ENCODE data around the gene CHCHD10. TPM values are rescaled to one million over a fixed set of nuclear protein-coding genes. Genes with fewer than 3 reads are reported as not detected.

Gene CHCHD10
- total and polyA plus RNA-seq, 2 of the 8 experiments (the other 6 are each of a cell fraction or from before 2014, with no cell fraction given): 58.3 to 94.5 TPM

- Histone ChIP-seq H3K4me2 (ENCODE audit: insufficient read depth in 1 of 2, low read depth in 2 of 2, low read length in 2 of 2) (no peak overlapping the region), H2BK15ac (ENCODE audit: low read length) (no peak overlapping the region), H3K18ac (ENCODE audit: extremely low read depth, low read length) (no peak overlapping the region), H3K14ac (ENCODE audit: insufficient read length) (no peak overlapping the region), H4K5ac (ENCODE audit: insufficient read length, low read depth, low read length) (no peak overlapping the region), H4K91ac (replicated peaks; ENCODE audit: insufficient read length, low read length) (peak overlapping the region; percentile 46), H3K23ac (ENCODE audit: insufficient read length) (no peak overlapping the region), H3K4me1 (replicated peaks in 1 of 4; ENCODE audit: control insufficient read depth in 3 of 4, insufficient read depth in 4 of 4, low read length in 3 of 4) (peaks cover 0 to 6% (median 2%) of the 10 kb centered on the region in 4 experiments; a peak in 4 of 7 replicates), H3K4me3 (ENCODE audit: extremely low read depth in 1 of 4, insufficient read depth in 2 of 4, low read depth in 3 of 4, low read length in 4 of 4) (no peak overlapping the region), H3K79me2 (ENCODE audit: control insufficient read depth in 1 of 2, insufficient read depth in 2 of 2, low read length in 2 of 2) (no peaks in the 10 kb centered on the region), H2BK12ac (ENCODE audit: low read depth, low read length) (no peak overlapping the region), H3K56ac (replicated peaks; ENCODE audit: insufficient read length, low read depth, low read length) (no peak overlapping the region), H3K27me3 (replicated peaks in 1 of 4; ENCODE audit: control insufficient read depth in 3 of 4, extremely low read depth in 1 of 4, insufficient read depth in 3 of 4, low read length in 3 of 4) (no peaks in the 10 kb centered on the region), H3K9me3 (ENCODE audit: insufficient read depth in 2 of 2, low read depth in 1 of 2, low read length in 1 of 2) (no peaks in the 10 kb centered on the region), H3K4ac (replicated peaks; ENCODE audit: insufficient read length, low read depth, low read length) (no peak overlapping the region), H2AK5ac (ENCODE audit: low read depth, low read length) (no peak overlapping the region), H3K23me2 (ENCODE audit: low read depth, low read length) (peaks cover 13% of the 10 kb centered on the region; the same call in 1 of the 2 replicates), H3K27ac (ENCODE audit: low read depth, low read length) (no peak overlapping the region), H3K36me3 (ENCODE audit: control insufficient read depth in 2 of 4, insufficient read depth in 4 of 4, low read length in 3 of 4) (no peaks in the 10 kb centered on the region), H4K20me1 (replicated peaks in 1 of 2; ENCODE audit: control insufficient read depth in 1 of 2, insufficient read depth in 2 of 2, low read length in 2 of 2) (no peaks in the 10 kb centered on the region), H4K8ac (ENCODE audit: extremely low read depth, insufficient read depth, low read length) (no peak overlapping the region), H2BK20ac (ENCODE audit: low read length) (no peak overlapping the region), H3K9ac (replicated peaks in 1 of 4; ENCODE audit: extremely low read depth in 1 of 4, low read depth in 3 of 4, low read length in 3 of 4) (no peak overlapping the region), H2BK120ac (replicated peaks; ENCODE audit: low read depth, low read length) (no peak overlapping the region), H3K79me1 (ENCODE audit: low read depth, low read length) (no peaks in the 10 kb centered on the region), H2BK5ac (ENCODE audit: low read depth, low read length) (no peak overlapping the region), H2AFZ (ENCODE audit: low read length) (no peak overlapping the region)
- DNase-seq (ENCODE audit: low read depth in 1 of 2, low spot score in 2 of 2) (no peak), FAIRE-seq (no peak)
- ChIA-PET POLR2A (ENCODE audit: partially characterized antibody) (interaction anchor here (1.2 to 5.3 kb wide), 4 partner anchors 10 to 105 kb away, joined by 3 to 22 read pairs (median 6); partner anchors contain the start of genes C22orf15, CHCHD10 and SLC2A11), CTCF (ENCODE audit: partially characterized antibody) (interaction anchor here (1.3 to 2.2 kb wide), 2 partner anchors 15 to 16 kb away, joined by 5 to 6 read pairs; partner anchors contain the start of gene CHCHD10)
- 96% methylated on average over 15 of the region's 16 CpGs; no CpG with 5 or more reads in 1 of the 2 experiments for WGBS, 2 experiments (ENCODE audit: extremely low coverage in 1 of 2, insufficient coverage in 1 of 2, insufficient read length in 1 of 2, insufficient replicate concordance in 2 of 2, low coverage in 1 of 2, low lambda C conversion rate in 2 of 2, missing lambda C conversion rate in 1 of 2)
- no peak for TF ChIP-seq TAF1 (IDR thresholded peaks at IDR 0.05; ENCODE audit: low read depth, low read length)
- no peak for TF ChIP-seq SAP30 (IDR thresholded peaks at IDR 0.05; ENCODE audit: insufficient read depth, insufficient replicate concordance, low read length)
- no peak for TF ChIP-seq KDM4A (IDR thresholded peaks at IDR 0.05; ENCODE audit: low read depth, low read length, severe bottlenecking)
- TF ChIP-seq SRF (IDR thresholded peaks at IDR 0.05; ENCODE audit: low read depth, low read length): no peak
- TF ChIP-seq EZH2 (IDR thresholded peaks at IDR 0.05; ENCODE audit: low read depth, low read length, severe bottlenecking): no peak
- no peak for TF ChIP-seq FOSL1 (IDR thresholded peaks at IDR 0.05; ENCODE audit: insufficient read depth, low read depth, low read length)
- no peak for TF ChIP-seq SIX5 (IDR thresholded peaks at IDR 0.05; ENCODE audit: low read depth, low read length)
- TF ChIP-seq PHF8 (conservative IDR thresholded peaks at IDR 0.05; ENCODE audit: low read depth, low read length): no peak
- no peak for TF ChIP-seq RAD21 (IDR thresholded peaks at IDR 0.05 in 1 of 2, conservative IDR thresholded peaks at IDR 0.05 in 1 of 2; ENCODE audit: low read depth in 2 of 2, low read length in 2 of 2)
Measured at GRCh38 chr22:23752750-23753149, 15.0 kb downstream of the CHCHD10 start.
